Medulla oblongata (tissue), 1 donor: ENCODE measurements around the gene SSR2.

Experiments
- DNase-seq: peaks from one replicate; pipeline ENCODE4 v3.0.0-alpha.2; 2015; ENCODE audit errors: extremely low spot score

The SSR2 gene

DNA sequence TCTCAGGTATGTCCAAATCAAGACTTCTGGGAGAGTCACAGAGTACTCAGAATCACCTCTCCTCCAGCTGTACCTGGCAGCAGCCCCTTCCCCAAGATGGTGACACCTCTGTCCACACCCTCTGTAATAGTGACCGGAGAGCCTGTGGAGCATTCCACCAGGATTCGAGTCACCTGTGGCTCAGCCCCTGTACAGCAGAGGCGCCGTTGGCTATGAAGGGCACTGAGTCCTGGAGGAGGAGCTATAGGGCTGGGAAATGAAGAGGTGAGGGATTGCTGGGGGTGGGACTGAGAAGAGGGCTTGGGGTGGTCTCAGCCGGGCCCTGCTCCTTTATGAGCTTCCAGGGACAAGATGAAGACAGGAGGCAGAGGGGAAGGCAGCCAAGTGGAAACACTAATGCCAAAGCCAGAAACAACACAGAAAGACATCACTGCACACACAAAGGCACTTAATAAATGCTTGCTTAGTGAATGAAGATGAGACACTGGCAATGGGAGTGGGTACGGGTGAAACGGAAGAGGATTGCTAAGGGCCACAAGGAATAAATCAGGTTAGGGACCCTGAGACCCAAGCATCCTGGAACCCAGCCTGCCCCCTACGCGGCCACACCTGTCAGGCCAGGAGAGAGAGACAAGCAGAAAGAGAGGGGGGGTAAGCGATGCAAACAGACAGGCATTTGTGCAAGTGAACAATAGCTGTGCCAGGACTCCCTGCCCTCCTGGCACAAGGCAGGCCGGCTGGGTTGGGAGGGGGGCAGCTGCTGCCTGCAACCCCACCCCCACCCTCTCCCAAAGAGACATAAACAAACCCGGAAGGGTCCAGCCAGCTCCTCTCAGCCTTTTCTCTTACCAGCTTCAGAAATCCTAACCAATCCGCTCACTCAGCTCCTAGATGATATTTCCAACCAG lies 46.3 kb downstream of the SSR2 start:
- peak; percentile 93 for DNase-seq

DNA sequence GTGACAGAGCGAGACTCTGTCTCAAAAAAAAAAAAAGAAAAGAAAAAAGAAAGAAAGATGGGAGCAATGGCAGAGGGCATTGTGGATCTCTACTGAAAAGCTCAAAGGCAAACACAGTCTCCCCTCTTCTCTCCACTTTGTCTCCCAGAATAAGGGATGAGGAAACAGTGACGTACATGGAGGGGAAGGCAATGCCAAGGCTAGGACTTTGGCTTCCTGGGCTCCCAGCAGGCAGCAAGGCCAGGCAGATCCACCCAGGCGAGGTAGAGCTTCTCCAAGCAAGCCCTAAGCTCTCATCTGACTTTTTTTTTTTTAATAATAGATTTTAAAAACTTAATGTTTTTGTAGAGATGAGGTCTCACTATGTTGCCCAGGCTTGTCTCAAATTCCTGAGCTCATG lies 47.0 kb downstream of the SSR2 start:
- DNase-seq, result no peak

DNA sequence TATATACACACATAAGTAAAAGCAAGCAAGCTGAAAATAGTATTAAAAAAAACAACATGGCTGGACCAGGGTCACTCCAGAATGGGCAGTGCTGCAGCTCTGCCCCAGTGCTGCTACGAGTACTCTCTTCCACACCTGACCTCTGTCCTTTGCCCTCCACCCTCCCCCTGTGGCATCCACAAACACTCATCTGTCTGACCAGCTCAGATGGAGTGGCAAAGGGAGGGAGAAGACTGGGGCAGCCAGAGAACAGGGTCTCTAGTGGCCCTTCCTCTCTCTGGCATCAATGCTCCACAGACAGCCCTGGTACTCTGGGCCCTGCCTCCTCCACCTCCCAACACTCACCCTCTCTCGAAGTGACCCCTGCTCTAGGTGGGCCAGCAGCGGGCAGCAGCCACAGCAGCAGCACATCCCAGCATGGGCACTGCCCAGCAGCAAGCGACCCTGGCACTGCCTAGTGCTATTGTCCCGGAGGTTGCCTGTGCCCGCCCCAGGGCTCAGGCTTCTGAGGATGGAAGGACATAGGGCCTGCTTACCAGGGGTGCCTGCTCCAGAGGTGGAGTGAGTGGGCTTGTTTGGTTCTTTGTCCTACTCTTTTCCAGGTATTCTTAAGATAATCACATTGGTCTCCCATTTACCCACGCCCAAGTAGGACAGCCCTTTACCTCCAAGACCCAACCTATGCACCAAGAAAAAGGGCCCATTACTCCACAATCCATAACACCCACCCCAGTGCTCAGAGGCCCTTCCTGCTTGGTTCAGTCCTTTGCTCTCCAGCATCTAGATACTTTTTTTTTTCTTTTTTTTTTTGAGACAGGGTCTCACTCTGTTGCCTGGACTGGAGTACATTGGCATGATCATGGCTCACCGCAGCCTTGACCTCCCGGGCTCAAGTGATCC lies 48.6 kb downstream of the SSR2 start:
- DNase-seq, result peak; percentile 74

DNA sequence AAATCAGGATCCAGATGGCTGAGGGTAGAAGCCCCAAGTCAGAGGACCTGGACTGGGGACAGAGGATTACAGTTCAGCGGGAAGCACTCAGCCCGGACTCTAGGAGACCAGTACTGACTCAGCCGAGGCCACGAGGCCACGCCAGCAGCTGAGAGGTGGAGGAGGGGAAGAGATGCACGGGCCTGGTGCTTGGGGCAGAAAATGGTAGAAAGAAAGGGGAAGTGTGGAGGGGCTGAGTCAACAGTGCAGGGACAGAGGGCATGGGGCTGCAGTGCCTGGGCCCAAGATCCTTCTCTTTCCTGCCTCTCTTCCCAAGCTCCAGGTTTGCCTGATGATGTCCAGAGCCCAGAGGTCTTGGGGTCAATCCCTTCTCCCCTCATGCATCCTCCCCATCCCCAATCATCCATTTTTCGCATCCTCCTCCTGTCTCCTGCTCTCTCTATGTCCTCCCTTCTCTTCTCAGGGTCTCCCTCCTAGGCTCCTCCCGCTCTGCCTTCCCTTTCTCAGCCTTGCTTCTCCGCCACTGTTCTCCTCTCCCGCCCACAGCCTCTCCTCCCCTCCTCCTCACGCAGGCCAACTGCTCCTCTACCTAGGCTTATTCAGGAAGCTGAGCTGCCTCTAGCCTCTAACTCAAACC lies 50.1 kb downstream of the SSR2 start:
- peak; percentile 95 for DNase-seq

DNA sequence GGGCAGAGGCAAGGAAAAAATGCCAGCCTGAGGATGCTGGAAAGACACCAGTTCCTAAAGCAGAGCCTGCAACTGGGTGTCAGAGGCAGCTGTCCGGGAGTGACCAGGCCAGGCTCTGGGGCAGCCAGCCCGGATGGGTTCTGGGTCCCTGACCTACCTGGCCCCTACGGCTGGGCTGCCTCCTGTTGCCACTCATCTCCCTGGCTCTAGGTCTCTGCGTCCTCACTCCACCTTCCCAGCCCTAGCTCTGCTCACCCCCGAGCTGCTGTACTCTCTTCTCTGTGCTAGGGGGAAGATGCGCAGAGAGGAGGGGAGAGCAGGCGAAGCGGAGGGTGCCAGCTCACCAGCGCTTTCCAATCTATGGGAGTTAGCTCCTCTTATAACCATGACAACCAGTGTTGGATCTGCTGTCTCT lies 51.4 kb downstream of the SSR2 start:
- DNase-seq, result no peak

DNA sequence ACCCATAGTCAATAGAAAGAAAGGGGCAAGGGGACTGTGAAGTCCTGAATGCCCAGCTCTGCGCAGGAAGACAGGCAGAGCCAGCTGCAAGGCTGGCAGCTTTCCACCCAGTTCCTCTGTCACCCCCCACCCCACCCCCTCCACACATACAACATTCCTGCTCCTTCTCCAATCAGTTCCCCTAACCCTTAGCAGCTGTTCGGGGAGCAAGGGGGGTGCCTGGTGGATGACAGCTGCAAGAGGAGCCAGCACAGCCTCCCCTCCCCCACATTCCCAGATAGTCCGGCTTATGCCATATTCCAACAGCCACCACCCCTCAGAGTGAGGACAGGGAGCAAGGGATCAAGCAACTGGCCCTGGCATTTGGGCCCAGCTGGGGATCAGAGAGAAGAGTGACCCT lies 52.1 kb downstream of the SSR2 start:
- peak; percentile 89 for DNase-seq

DNA sequence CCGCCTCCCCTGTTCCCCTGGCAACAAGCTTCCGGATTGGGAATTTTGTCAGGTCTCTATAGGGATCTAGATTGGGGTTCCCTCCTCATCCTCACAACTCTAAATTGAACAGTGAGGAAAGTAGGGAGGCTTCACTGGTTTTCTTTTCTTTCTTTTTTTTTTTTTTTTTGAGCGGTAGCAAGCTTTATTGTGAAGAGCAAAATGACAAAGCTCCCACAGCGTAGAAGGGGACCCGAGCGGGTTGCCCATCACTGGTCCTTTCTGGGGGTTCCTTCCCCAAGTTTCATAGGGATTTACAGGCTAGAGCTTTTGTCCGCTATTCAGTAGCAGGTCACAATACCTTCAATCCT lies 52.7 kb downstream of the SSR2 start:
- no peak for DNase-seq

DNA sequence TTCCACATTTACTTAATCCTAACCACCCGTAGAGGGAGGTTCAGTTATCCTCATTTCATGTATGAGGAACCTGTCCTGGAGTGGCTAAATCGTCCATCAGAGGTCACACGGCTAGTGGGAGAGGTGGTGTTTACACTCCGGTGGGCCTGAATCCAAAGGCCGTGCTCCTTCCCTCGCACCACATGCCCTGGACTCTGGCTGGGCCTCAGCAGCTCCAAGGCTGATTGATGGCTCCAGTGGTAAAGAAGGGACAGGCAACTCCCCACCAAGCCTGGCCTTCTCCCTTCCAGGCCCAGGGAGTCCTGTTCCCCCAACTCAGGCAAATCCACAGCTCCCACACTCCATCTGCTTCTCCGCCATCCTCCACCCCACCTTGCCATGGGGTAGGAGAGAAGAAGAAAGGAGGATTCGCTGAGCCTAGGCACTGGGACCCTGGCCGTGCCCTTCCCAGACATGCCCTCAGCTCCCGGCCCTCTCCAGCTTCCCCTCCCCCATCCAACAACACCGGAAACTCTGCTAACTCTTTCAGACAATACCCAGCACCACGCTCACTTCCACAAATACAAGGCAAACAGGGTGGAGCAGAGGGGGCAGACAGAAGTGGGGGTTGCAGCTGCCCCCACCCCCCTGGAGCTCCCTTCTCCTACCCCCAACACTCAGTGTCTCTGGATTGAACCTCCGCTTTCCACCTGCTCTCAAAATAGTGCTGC lies 53.3 kb downstream of the SSR2 start:
- peak; percentile 60 for DNase-seq

DNA sequence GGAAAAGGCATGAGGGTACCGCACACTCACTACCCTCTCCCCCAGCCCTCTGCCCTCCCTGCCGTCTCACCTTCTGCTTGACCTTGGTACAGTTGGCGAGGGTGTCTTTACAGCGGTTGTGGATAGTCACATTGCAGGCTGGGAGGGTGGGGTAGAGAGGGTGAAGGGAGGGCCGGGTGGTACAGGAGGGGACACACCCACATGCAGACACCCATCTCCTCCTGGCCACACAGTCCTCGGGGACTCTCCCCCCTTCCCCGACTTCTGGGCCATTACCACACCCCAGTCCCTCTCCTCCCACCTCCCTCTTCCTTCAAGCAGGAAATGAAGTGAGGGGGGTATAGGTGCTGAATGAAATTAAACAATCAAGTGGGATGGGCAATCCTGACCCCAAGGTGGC lies 54.0 kb downstream of the SSR2 start:
- no peak for DNase-seq

DNA sequence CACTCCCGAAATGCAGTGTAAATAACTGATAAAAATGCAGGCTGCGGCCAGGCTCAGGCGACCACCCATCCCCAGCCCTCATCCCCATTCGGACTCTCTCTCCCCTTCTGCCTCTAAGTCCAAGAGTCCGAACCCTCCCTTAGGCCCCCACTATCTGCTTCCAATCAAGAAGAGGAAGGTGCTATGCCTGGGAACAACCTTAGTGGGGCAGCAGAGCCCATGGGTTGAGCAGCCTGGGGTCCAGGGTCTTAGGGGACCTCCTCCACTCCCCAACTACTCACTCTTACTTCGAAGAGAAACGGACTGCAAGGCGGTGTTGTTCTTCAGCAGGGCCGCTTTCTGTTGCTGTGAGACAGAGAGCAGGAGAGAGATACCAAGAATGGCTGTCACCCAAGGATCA lies 54.6 kb downstream of the SSR2 start:
- no peak for DNase-seq

DNA sequence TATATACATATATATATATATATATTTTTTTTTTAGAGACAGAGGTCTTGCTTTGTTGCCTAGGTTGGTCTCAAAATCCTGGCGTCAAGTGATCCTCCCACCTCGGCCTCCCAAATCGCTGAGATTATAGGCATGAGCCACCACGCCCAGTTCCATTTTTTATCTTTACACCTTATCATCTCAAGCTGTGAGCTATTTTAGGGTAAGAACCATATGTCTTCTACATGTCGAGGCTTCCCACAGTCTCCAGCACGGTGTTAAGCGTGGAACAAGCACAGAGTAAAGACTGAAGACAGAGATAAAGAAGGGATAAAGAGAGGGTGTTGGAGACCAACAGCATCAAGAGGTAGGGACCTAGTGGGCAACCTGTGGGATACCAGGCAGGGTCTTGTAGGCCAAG lies 56.6 kb downstream of the SSR2 start:
- no peak for DNase-seq

DNA sequence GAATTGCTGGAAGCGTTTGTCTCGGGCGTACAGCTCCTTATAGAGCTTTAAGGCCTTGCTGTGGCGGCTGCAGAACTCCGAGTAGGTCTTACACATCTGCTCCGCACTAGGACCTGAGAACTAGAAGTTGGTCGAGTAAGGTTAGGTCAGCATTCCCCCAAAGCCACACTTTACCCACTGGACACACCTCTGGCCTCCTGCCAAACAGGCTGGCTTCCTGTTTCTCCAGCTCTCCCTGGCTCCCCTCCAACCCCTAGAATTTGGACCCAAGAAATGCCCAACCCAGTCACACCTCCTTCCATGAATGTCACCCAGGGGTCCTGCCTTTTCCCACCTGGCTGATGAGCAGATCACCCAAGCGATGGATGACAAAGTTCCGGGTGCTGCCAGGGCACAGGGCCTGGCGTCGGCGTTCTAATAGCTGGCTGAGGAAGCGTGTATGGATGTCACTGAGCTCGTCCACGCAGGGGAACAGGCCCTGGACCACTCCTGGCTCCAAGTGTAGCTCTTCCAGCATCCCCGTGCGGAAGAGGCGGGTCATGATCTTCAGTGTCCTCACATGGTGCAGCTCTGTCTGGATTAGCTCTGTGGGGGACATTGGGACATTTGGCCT lies 58.0 kb downstream of the SSR2 start:
- DNase-seq, result no peak

DNA sequence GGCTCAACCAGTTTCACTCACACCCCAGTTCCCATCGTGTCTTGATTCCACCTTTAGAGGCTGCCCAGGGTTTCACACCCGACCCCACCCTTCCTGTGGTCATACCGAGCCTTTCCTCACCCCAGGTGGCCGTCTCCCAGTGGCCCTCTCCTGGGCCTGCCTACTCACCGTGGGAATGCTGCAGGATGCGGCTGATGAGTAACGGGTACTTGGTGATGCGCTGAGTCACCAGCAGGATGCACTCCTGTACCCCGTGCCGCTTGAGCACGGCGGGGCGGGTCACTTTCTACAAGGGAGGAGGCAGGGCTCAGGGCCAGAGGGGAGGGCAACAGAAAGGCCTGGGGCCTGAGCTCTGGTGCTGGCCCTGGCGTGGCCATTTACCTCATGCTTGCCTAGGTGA lies 58.8 kb downstream of the SSR2 start:
- DNase-seq, result no peak

DNA sequence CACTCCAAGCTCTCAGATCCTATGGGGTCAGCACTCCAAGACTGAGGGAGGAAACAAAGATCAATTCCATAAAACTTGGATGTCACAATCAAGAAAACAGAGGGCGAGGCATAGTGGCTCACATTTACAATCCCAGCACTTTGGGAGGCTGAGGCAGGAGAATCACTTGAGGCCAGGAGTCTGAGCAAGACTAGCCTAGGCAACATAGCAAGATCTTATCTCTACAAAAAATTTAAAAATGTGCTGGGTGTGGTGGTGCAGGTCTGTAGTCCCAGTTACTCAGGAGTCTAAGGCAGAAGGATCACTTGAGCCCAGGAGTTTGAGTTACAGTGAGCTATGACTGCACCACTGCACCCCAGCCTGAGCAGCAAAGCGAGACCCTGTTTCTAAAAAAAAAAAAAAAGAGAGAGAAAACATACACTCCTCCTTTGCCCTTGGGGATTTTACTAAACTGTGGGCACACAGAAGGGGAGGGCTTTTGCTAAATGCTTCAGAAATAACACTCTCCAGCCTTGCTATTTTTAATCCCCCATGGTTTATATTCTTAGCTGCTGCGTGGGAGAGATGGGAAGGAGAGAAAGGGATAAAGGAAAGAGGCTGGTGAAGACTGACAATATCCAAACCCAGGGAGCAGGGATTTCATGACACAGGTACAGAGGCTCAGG lies 60.5 kb downstream of the SSR2 start:
- DNase-seq, result no peak
